Stimulated activated CD4-positive, alpha-beta T cell treated with anti-CD3 and anti-CD28 coated beads, TNF-alpha, amount 100 ng/mL, for 48 hours (primary cell): ENCODE measurements around the gene B3GALT6.

Experiments
- DNase-seq, 3 donors: peaks; one replicate each; pipeline ENCODE4 v3.0.0-alpha.2; 2020; ENCODE audit warnings: low read depth in 3 of 3

B3GALT6 gene

DNA sequence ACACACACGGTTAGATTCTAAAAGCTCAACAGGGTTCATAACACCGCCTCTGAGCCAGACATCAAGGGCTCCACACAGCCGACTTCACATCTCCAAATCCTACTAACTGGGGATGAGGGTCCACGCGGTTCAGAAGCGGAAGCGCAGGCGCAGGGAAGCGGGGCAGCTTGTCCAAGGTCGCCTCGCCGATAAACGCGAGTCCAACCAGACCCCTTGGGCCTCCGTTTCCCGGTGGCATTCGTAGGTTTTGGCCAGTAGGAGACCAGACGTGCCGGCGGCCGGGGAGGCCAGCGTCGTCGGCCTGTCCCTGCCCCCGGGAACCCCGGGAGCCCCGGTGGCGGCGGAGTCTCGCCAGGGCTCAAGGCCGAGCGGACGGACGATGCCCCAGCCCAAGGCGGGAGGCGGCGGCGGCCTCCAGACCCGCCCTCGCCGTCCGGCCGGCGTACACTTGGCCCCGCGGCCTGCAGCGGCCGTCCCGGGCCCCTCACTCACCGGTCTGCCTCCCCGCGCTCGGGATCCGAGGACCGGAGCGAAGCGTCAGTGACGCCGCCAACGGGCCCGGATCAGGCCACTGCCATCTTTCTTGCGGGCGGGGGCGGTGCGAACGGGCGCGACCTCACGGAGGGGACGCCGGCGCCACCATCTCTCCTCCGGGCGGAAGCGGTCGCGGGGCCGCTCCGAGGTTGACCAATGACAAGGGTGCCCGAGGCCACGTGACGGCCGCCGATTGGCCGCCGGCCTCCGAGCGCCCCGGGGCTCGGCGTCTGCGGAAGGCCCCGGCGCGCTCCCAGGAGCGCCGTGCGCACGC lies 433 bp upstream of the B3GALT6 start, which contains the start of gene SDF4:
SDF4 (minus strand) TSS at position 602 of the 808 bp plus-strand sequence. CDS start 3,229 bp downstream, outside the sequence.
- peak; percentile 93 to 95 (median 94) for DNase-seq

DNA sequence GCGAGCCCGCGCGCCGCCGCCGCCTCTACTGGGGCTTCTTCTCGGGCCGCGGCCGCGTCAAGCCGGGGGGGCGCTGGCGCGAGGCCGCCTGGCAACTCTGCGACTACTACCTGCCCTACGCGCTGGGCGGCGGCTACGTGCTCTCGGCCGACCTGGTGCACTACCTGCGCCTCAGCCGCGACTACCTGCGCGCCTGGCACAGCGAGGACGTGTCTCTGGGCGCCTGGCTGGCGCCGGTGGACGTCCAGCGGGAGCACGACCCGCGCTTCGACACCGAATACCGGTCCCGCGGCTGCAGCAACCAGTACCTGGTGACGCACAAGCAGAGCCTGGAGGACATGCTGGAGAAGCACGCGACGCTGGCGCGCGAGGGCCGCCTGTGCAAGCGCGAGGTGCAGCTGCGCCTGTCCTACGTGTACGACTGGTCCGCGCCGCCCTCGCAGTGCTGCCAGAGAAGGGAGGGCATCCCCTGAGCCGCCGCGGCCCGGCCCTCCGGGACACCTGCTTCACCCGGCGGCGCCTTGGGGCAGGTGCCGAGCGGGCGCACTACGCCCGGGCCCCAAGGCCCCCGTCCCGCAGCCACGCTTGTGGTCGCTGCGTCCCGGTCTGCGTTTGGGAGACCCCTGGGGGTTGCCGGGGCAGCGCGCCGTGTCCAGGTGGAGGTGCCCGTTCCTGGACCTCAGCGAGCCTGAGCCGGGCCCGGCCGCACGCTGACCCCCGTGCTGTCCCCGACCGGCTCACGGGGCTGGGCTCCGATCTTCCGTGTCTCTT lies 944 bp downstream of the B3GALT6 start:
- DNase-seq = no peak

DNA sequence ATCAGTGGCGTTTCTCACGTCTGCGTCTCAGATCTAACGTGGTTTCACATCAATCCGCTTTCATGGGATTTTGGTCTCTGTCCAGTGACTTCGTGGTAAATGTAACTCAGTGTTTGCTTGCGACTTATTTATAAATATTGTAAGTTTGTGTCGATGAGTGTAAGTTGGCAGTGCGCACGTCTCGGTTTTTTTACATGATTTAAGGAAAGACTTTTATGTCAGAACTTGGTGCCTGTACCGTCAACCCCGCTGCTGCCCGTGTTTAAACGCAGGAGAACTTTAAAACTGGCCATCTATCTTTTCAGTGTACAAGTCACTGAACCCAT lies 1.5 kb downstream of the B3GALT6 start:
- DNase-seq = no peak

DNA sequence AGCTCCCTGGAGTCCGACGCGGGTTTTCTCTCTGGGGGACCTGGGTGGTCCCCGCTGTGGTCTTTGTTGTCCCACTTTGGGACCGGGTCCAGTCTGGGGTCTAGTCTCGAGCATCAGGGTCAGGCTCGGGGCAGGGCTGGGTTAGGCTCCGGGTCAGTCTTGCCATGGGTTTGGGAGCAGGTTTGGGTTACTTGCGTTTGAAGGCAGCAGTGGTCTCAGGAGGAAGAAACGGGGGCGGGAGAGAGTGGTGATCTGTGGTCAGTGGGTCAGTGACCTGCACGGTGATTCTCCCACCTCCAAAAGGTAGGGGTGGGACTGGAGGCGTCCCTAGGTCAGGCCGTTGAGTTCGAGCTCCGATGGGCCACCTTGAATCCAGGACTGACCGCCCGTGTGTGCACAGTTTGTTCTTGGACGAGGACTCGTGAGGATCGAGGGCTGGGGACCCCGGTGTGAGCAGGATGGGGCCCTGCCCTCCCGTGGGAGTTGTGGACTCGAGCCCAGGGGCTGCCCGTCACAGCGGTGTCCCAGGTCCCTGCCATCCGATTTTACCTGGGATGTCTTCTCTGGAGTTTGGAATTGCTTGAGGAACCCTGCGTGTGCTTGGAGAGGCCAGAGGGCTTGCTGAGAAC lies 2.3 kb downstream of the B3GALT6 start:
- no peak for DNase-seq

DNA sequence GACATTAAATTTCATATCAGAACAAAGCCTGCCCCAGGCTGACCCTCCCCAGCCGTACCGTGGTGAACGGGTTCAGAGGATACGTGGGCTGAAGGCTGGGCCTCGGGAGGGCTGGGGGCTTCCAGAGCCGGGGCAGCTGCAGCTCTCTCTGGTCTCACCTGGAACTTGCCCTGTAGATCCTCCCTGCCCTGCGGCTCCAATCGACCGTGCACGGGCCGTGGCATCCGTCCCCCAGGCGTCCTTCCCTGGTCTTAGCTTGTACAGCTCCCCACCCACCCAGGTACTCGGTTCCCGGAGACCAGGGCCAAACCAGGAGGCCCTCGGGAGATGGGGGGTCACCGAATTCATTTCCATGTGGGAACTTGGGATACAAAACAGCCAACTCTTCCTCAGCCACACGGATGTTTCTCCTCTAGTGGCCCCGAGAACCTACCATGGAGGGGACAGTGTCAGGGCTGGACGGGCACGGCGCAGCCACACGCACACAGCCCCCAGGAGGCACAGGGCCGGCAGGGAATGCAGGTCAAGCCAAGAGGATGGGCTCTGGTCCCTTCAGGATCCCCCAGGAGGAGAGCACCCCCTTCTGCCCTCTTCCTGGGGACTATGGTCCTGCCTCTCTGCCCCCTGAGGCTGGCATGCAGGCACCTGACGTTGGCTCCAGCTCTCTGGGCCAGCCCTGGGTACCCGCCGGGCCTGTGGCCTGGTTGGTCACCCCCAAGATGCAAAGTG lies 3.1 kb downstream of the B3GALT6 start:
- DNase-seq = no peak

DNA sequence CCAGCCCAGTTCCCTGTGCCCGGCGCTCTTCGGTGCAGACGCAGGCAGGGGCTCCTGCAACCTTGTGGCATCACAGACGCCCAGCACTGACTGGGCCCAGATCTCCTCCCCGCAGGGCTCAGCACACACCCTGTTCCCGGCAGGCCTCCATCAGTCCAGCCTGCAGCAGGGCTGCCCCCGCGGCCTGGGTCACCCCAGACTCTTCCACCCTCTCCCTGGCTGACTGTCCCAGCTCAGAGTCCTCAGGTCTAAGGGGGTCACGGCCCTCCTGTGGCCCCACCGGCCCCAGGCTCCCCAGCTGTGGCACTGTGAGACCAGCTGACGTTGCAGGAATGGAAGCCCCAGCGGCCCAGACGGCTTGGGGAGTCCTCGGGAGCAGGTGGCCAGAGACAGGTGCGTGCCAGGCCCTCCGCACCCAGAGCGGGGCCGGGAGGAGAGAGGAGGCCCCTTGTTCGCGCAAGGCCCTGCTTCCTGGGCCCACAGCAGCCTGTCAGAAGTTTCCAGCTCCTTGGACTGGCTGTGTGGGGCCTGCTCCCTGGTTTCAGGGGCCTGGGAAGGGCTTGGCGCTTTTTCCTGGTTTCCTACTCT lies 4.2 kb downstream of the B3GALT6 start:
- no peak for DNase-seq

DNA sequence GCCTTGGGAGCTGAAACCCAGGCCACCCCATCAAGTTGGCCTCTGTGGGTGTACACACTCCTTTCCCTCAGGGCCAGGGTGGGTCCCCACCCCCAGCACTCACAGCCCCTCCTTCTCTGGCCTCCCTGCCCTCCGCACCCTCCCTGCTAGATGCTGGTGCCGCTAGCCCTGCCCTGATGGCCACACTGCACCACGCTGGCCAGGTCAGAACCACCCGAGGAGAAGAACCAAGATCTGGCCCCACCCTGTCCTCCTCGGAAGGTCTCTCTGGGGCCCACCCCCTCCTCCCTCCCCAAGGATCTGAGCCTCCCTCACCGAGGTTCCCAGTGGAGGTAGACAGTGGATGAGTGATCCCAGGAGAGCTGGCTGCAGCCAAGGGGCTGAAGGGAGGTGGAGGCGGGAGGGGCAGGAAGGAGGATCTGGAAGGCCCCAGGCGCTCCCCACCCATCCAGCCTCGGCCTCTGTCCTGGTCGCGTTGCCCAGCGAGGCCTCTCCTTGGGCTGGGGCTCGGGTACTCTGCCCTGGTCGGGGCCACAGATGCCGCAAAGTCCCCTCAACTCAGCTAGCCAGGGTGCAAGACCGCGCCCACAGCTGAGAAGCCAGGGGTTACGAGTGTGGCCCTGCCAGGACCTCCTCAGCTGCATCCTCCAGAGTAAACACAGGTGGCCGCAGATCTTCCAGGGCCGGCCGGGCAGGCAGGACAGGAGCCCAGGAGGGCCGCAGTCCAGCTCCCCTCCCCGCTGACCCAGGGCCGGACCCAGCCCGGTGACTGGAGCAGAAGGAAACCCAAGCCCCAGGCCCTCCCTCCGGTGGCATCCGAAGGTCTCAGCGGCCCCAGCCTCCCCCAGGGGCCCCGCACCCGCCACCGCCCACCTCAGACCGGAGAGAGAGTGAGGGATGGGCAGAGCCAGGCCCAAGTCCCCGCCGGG lies 5.2 kb downstream of the B3GALT6 start:
- DNase-seq = no peak

DNA sequence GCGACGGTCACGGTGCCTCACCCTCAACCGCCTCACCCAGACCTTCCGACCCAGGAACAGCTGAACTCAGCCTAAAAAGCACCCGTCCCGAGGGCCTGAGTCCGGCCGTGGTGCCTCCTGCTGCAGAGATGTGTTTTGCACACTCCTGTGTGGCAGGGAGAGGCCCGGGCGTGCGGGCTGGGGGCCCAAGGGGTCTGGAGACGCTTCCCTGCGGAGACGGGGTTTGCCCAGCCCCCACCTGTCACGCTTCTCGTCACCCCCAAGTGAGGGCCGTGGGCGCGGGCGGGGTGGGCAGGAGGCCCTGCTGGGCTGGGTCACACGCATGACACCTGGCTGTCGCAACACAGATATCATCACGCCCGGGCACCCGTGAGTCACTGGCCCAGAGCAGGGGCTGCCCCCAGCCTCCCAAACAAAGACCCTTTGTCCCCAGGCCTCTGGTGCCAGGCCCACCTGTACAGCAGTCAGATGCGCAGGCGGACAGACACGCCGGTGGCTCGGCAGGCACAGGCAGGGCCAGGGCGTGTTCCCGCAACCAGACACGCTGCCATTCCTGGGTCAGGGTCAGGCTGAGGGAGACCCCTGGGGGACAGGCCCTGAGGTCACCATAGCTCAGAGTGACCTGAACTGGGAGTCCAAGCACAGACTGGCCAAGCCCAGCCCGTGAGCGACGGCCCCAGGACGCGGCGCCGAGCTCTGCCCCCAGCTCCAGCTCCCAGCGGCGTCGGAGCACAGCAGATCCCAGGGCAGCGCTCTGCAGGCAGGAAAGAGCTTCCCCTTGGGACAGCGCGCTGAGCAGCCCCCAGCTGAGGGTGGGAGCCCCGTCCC lies 6.1 kb downstream of the B3GALT6 start:
- DNase-seq = no peak

DNA sequence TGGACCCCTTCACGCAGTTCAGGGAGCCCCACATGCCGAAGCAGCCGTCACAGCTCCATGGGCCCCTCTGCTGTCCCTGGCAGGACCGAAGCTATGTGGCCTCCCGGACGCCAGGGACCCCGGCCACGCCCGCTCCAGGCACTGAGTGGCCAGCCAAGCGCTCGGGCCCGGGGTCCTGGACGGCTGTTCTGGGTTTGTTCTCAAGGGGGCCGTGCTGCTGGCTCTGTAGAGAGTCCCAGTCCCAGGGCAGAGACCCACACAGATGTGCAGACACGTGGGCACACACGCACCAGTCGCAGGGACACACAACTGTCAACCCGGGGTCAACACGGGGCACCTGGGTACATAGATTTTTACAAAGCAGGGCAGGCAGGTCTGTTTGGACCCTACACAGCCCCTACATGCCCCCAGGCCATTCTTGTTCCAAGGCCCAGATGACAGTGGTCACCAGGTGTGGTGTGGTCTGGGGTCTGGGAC lies 6.7 kb downstream of the B3GALT6 start:
- no peak for DNase-seq

DNA sequence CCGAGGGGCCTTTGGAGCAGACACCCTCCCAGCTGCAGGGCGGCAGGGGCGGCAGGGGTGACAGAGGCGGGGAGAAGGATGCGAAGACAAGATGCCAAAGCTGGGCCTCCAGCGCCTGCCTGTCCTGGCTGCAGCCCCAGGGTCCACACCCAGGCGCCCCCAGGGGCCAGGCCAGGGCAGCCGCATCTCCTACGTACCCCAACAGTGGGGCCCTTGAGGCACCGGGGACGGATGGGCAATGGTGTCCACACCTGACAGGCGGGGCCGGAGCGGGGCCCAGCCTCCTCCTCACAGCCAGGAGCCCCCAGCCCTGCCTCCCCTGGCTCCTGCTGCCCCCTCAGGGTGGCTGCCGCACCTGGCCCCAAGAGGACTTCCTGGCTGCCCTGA lies 7.2 kb downstream of the B3GALT6 start:
- no peak for DNase-seq

DNA sequence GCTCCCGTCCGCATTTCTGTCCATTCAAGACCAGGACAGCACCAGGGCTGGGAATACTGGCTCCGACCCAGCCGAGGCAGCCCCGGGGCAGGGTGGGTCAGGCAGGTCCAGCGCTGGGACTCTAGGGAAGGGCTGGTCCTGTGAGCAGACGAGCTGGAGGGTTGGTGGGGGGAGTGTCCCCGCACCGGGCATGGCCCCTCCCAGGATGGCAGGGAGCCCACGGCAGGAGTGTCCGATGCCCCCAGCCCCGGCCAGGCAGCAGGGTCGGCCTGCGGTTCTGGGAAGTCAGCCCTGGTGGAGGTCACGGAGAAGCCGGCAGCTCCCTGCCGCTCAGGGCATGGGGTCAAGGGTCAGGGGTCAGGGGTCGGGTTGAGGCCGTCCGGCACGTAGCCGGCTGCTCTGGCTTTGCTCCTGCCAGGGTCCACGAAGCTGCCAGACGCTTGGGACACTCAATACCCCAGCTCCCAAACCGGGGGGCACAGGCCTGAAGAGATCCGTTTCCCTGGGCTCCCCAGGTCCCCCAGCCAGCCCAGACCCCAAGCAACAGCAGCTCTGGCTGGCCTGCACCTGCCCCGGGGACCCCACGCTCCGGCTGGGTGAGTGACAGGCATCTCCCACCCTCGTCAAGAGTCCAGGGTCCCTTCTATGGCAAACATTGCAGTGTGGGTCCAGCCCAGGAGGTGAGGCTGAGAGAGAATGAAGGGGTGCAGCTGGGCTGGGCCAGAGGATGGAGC lies 7.7 kb downstream of the B3GALT6 start:
- DNase-seq = no peak

DNA sequence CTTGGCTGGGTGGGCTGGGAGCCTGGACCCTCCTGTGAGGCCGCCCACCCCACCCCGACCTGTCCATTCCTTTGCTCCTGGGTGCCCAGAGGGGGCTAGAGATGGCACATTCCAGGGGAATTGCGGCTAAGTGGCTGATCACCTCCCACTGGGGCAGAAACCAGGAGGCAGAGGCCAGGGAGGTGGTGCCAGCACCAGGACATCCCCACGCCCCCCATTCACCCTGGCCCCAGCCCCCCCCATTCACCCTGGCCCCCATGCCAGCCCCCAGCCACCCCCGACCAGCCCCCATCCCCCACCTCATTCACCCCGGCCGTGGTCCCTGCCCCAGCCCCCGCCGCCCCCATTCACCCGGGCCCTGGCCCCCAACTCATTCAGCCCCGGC lies 8.3 kb downstream of the B3GALT6 start:
- DNase-seq = no peak

DNA sequence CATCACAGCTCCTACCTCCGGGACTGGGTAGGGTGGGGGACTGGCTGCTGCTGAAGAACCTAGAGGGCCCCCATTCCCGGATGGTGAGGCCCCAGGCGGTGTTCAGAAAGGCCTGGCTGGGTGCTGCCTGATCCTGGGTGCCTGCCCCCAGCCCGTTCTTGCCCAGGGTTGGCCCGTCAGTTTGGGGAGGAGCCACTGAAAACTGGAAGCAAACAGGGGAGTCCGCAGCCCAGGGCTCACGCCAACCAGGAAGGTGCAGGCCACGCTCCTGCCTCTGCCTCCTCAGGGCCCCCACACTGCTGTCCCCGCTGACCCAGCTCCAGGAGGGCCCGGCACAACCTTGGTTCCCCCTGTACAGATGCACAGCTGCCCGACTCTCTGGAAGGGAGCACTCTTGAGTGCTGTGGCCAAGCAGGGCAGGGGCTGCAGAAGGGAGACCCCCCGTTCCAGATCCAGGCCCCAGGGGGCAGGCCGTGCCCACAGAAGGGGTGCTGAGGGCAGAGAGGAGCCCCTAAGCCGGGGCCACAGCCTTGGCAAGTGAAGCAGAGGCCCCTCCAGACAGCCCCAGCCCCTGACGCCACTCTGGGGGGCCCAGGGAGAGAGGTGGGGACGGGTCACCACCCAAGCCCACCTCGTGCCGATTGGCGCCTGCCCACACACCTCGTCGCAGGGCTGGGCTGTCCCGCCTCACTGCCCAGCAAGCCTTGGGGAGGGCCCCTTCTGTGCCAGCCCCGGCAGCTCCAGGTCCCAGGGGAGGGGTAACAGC lies 9.0 kb downstream of the B3GALT6 start:
- DNase-seq = no peak

DNA sequence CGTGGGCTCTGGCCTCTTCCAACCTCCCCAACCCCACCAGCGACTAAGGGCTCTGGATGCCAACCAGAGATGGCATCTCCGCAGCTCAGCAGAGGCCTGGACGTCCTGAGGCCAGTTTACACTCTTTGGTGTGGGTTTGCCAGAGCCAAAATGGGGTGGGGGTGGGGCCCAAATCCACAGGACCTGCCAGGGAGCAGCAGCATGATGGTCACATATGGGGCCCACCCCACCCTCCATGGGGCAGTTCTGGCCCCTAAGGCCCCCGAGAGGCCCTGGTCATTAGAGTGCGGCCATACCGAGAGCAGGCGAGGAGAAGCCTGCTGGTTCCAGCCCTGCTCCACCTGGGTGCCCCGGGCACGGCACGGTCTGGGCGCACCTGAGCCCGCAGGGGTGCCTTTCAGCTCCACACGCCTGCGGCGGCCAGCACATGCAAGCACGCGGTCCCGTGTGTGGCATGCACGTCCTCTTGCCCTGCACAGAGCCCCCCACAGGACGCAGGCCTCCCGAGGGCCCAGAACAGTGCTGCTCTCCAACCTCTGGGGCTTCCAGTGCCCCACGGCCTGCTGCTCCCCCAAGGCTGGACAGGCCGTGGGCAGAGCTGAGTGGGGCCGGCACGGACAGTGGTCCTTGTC lies 9.7 kb downstream of the B3GALT6 start:
- no peak for DNase-seq

DNA sequence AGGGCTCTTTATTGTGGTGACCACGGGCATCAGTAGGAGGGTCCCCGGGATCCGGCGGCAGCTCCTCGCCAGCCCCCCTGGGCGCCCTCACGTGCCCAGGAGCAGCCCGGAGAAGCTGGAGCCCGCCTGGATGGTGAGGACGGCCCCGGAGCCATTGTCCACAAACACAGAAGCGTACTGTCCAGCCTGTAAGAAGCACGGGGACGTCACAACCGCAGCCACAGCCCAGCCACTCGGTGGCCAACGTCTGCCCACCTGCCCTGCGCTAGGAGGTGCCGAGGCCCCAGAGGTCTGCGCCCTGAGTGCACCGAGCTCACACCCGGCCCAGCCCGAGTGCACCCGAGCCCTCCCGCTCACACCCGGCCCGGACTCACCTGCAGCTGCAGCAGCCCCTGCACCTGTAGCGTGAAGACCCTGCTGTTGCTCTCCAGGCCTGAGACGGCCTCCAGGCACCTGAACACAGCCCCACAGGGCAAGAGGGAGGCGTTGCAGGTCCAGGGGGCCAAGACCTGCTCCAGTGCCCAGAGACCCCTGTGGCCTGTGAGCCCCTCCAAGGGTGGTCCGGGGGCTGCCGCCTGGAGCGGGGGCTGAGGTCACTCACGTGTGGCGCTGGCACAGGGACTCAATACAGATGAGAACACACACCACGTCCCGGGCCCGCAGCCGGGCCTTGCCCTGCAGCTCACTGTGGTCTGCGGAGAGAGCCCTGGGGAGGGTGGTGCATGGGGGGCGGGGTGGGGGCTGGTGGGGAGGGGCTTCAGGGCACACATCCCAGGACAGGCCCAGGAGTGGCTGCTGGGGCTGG lies 10.6 kb downstream of the B3GALT6 start:
- DNase-seq = no peak

DNA sequence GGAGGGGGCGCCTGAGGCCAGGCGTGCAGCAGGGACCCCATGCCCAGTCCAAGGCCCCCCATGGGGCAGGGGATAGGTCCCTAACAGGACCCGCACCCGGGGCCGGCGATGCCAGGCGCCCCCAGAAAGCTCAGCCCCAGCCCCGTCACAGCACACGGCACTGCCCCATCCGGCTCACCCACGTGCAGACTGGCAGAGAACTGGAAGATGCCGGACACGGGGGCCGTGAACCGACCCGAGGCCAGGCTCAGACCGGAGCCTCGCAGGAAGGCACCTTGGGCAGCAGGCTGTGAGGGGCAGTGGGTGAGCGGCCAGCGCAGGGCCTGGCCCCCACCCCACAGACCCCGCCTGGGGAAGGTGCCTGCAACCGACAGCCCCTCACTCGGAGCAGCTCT lies 11.2 kb downstream of the B3GALT6 start:
- DNase-seq = no peak

DNA sequence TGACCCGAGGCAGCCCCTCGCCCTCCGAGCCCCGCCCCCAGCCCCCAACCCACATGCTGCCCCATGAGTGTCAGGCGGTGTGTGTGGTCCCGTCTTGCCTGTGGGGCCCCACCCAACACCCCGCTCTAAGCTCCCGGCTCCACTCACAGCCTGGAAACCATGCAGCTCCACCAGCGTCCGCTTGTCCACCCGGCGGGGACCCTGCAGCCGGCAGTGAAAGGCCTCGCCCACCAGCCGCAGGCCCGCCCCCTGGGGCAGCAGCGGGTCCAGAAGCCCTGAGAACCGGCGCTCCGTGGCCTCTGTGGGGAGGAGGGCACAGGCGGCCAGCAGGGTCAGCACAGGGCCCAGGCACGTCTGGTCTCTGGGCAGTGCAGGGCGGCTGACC lies 11.8 kb downstream of the B3GALT6 start:
- no peak for DNase-seq
